Loucy (cell line): ENCODE results near the gene CGB2.
"Not testable (repeated sequence)": the region's sequence is repeated elsewhere in the genome, so short reads cannot be mapped to it uniquely, and the experiment has no call there.

ENCODE experiments used
- CTCF ChIP-seq: fragments of 200-600 bp; sonication (generic); conservative IDR thresholded peaks from 2 replicates; pipeline ENCODE4 v1.5.1; 2014; ENCODE audit warnings: mild to moderate bottlenecking, antibody characterized with exemption, low read length
- EZH2phosphoT487 ChIP-seq: fragments of 200-600 bp; IDR thresholded peaks from 2 replicates; pipeline ENCODE4 v1.6.1; 2018; ENCODE audit warnings: antibody characterized with exemption, mild to moderate bottlenecking, moderate library complexity, borderline replicate concordance

GRCh38 chr19:49031642-49032301 lies at the start of gene CGB2:
- peak; percentile 56 for TF ChIP-seq CTCF
- not testable (repeated sequence) for TF ChIP-seq EZH2phosphoT487
